Cardiac muscle cell (in vitro differentiated cells and primary cell): Measurements from ENCODE around the gene PANX2. TPM values are rescaled to one million over a fixed set of nuclear protein-coding genes. Genes with fewer than 3 reads are reported as not detected.

Experiments used
- DNase-seq, 2 donors: peaks; one replicate each; pipeline versions ENCODE4 v3.0.0 to v3.0.0-alpha.2; 2010 to 2017; ENCODE audit warnings: low read depth in 1 of 2, low spot score in 1 of 2
- H3K27ac ChIP-seq: fragments of 200-600 bp; sonication (generic); 2 replicates; pipeline ENCODE4 v1.5.1; 2016
- H3K27me3 ChIP-seq: fragments of 200-600 bp; sonication (generic); 2 replicates; pipeline ENCODE4 v1.6.0; 2016; ENCODE audit warnings: control low read depth
- H3K36me3 ChIP-seq: fragments of 200-600 bp; sonication (generic); 2 replicates; pipeline ENCODE4 v1.5.1; 2016; ENCODE audit warnings: control low read depth
- H3K4me1 ChIP-seq: fragments of 200-600 bp; sonication (generic); 2 replicates; pipeline ENCODE4 v1.8.1; 2017; ENCODE audit warnings: low read depth, mild to moderate bottlenecking, mixed run types
- H3K4me3 ChIP-seq: fragments of 200-600 bp; sonication (generic); 2 replicates; pipeline ENCODE4 v1.5.1; 2016; ENCODE audit warnings: mild to moderate bottlenecking
- H3K9me3 ChIP-seq: fragments of 200-600 bp; sonication (generic); 2 replicates; pipeline ENCODE4 v1.5.1; 2017; ENCODE audit warnings: low read depth, mild to moderate bottlenecking, control low read depth
- polyA plus RNA-seq: library from polyadenylated mRNA; unstranded; fragments of >200 nt; fragmentation: Nextera tagmentation; extraction: Ambion mirVana; gene quantifications from 2 replicates; pipeline ENCODE4 v1.2.1, GENCODE V29; 2016
- total RNA-seq: library from RNA; depleted of rRNA; stranded (reverse); fragments of >200 nt; gene quantifications from 2 replicates; pipeline ENCODE4 v1.2.3, GENCODE V29; 2016
- TF ChIP-seq, protein P1 (sequence below): IDR thresholded peaks from 2 replicates; pipeline ENCODE4 v1.5.1; 2012; ENCODE audit warnings: low read depth, mild to moderate bottlenecking, low read length

PANX2 gene
- total and polyA plus RNA-seq, 2 experiments from 2014 or later: 6.9 to 30.9 TPM

DNA sequence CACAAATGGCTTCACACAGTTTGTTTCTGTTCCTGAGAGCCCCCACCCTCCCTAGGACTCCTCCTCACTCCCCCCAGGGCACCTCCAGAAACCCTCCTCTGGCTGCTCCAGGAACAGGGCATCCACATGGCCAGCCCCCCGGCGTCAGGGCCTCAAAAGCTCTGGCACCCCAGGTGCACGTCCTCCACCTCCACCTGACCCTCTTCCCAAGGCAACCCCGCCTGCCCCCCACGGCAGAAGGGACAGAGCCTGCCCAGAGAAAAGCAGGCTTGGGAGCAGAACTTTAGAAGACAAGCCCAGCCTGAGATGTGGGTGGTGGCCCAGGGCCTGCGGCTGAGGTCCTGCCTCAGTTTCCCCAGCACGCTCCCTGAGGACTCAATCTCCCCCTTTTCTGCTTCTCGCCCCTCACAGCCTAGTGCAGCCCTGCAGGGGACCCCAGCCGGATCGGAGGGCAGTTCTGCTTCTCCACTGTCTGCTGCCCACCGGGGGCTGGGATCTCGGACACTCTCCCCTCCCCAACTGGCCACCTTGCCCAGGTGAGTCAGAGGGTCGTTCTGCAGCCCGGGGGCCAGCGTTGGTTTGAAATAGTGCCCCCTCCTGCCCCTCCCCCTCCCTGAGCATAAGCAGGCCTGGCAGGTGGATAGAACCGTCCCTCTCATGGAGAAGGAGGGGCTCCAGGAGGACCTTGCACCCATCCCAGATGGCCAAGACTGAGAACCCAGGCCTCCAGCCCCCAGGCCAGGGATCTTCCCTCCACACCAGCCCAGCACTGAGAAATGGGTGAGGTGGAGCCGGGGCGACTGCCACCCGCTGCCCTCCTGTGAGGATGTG is 12.8 kb downstream of the PANX2 start:
- Histone ChIP-seq H3K9me3 (no peaks in the 10 kb centered on the region), H3K4me1 (peaks cover 9% of the 10 kb centered on the region), H3K27ac (no peak overlapping the region), H3K36me3 (no peaks in the 10 kb centered on the region), H3K27me3 (no peaks in the 10 kb centered on the region), H3K4me3 (no peak overlapping the region)
- DNase-seq: no peak
- TF ChIP-seq, protein P1, sequence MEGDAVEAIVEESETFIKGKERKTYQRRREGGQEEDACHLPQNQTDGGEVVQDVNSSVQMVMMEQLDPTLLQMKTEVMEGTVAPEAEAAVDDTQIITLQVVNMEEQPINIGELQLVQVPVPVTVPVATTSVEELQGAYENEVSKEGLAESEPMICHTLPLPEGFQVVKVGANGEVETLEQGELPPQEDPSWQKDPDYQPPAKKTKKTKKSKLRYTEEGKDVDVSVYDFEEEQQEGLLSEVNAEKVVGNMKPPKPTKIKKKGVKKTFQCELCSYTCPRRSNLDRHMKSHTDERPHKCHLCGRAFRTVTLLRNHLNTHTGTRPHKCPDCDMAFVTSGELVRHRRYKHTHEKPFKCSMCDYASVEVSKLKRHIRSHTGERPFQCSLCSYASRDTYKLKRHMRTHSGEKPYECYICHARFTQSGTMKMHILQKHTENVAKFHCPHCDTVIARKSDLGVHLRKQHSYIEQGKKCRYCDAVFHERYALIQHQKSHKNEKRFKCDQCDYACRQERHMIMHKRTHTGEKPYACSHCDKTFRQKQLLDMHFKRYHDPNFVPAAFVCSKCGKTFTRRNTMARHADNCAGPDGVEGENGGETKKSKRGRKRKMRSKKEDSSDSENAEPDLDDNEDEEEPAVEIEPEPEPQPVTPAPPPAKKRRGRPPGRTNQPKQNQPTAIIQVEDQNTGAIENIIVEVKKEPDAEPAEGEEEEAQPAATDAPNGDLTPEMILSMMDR: no peak

- H3K36me3 ChIP-seq: no peaks in the 10 kb centered on the region
- no peak overlapping the region for H3K4me3 ChIP-seq
- H3K27ac ChIP-seq: peak overlapping the region; percentile 48
- H3K9me3 ChIP-seq: no peaks in the 10 kb centered on the region
- H3K27me3 ChIP-seq: no peaks in the 10 kb centered on the region
- peaks cover 12% of the 10 kb centered on the region for H3K4me1 ChIP-seq
- peak; percentile 76 to 78 for DNase-seq
- TF ChIP-seq, protein P1: no peak
These were observed 13.7 kb downstream of the PANX2 start for GRCh38 chr22:50184004-50184901.

- DNase-seq: no peak
- Histone ChIP-seq H3K9me3 (no peaks in the 10 kb centered on the region), H3K27me3 (no peaks in the 10 kb centered on the region), H3K4me3 (peak overlapping the region; percentile 19), H3K4me1 (peaks cover 19% of the 10 kb centered on the region), H3K36me3 (no peaks in the 10 kb centered on the region), H3K27ac (no peak overlapping the region)
- TF ChIP-seq, protein P1: no peak
These were observed 14.4 kb downstream of the PANX2 start for GRCh38 chr22:50184902-50185374.

DNA sequence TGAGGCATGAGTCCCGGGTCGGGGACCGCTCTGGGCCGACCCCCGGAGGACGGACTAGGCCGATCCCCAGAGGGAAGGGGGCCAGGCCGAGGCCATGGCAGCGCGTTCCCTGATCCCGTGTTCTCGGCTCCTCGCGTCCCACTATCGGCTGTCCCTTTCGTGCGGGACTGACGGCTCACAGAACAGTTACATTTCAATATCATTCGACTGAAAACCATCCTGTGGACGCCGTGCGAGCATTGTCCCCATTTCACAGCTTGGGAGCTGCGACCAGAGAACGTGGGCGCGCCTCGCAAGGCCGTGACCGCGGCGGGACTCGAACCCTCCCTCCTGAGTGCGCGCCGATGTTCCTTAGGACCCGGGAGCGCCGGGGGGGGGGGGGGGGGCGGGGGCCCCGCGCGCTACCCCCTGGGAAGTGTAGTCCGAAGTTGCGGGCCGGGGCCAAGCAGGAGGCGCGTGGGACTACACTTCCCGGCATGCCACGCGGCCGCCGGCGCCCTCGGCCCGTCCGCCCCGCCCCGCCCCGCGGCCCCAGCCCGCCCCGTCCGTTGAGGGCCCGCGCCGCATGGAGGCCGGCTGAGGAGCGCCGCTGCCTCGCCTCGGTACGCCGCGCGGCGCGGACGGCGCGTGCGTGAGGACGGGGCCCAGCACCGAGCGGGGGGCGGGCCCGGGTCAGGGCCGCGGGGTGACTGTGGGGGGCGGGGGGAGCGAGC is 15.0 kb downstream of the PANX2 start, which contains the start of gene TRABD:
TRABD (plus strand) TSS at position 539 of the 713 bp plus-strand sequence. CDS start 7,148 bp downstream, outside the sequence.
- Histone ChIP-seq H3K4me3 (peak within 1 kb of the TSS; percentile 55), H3K27me3 (no peaks in the 10 kb centered on the region), H3K27ac (peak within 1 kb of the TSS; percentile 57), H3K36me3 (no peaks in the 10 kb centered on the region), H3K4me1 (peaks cover 25% of the 10 kb centered on the region), H3K9me3 (no peaks in the 10 kb centered on the region)
- TF ChIP-seq, protein P1: no peak
- DNase-seq: peak; percentile 94

DNA sequence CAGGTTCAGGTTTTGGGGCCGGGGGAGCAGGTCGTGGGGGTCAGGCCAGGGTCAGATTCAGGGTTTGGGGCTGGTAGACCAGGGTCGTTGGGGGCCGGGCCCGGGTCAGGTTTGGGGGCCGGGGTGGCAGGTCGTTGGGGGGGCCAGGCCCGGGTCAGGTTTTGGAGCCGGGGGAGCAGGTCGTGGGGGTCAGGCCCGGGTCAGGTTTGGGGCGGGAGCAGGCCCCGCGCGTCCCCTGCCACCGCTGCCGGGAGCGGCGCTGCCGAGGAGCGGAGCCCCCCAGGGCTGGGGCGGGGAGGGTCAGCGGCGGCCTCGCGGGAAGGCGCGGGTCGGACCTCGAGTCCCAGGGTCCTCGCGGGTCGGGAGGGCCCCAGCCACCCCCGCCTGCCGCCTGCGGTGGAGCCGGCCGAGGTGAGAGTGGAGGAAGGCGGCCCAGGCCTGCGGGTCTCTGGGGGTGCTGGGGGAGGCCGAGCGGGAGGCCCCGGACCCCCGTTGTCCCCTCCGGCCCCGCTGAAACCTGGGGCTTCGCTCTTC is 15.7 kb downstream of the PANX2 start:
- peak in 1 of 2 donors; percentile 24 for DNase-seq
- Histone ChIP-seq H3K4me3 (peak overlapping the region; percentile 55), H3K36me3 (no peaks in the 10 kb centered on the region), H3K9me3 (no peaks in the 10 kb centered on the region), H3K27me3 (no peaks in the 10 kb centered on the region), H3K27ac (peak overlapping the region; percentile 57), H3K4me1 (peaks cover 32% of the 10 kb centered on the region)
- TF ChIP-seq, protein P1: no peak
